ENCODE data around the gene ITGB3. TPM values are rescaled to one million over a fixed set of nuclear protein-coding genes. Genes with fewer than 3 reads are reported as not detected.

Gene ITGB3
- total RNA-seq, 4 donors from 2014 or later, result 102 to 260 (median 149) TPM

DNA sequence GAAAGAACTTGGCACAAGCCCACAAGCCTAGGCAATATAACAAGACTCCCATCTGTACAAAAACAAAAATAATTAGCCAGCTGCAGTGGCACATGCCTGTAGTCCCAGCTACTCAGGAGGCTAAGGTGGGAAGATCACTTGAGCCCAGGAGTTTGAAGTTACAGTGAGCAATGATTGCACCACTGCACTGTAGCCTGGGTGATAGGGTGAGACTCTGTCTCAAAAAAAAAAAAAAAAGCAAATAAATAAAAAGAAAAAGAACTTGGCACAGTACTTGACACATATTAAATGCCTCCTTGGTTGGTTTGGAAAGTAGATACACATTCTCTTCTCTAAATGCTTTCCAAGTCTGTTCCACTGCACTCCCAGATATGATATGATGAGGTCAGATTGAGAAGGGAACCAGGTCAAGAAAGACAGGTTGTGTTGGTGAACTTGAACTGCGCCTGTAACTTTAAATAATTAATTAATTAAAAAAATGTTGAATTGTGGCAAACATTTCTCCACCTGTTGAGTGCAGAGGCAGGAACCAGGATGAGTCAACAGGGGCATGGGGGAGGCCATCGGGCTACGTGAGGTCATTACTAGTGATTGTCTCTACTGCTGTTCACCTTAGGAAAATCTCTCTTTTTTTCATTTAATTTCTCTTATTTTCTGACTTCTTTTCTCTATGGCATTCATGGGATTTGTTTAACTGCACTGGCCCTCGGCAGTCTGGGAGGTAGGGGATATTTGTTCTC lies 44.2 kb downstream of the ITGB3 start:
- Histone ChIP-seq H3K4me3 (replicated peaks in 1 of 3) (no peak overlapping the region), H3K9me3 (no peaks in the 10 kb centered on the region), H3K27me3 (no peaks in the 10 kb centered on the region), H3K36me3 (peaks cover 30 to 32% of the 10 kb centered on the region in 2 donors), H3K4me1 (peaks cover 17 to 36% of the 10 kb centered on the region in 2 donors), H3K27ac (peak overlapping the region; percentile 25 to 83 (median 60))
- WGBS, 2 donors, result 95 to 96% methylated on average over 4 of the region's 4 CpGs
- DNase-seq, result no peak
- intact Hi-C loops (cut with DNase I), result no loop called here
- TF ChIP-seq POLR2A (IDR thresholded peaks at IDR 0.05) (no peak), CTCF (IDR thresholded peaks at IDR 0.05) (no peak)

DNA sequence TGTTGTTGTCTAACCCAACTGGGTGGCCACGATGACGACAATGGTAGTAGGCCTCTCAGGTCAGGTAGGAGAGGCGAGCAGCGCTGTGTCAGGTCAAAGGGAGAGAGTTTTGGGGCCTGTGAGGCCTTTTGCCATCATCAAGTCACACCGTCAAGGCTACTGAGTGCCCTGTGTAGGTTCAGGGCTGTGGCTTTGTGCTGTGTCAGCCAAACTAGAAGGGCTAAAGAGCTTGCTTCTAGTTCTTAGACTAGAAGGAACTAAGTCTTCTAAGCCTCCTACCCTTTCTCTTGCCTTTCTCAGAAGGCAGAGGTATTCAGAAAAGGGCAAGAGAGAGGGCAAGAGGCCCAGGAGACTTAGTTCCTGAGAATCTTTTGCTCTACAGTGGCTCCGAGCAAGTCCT lies 45.1 kb downstream of the ITGB3 start:
- no peak for DNase-seq
- no peak for TF ChIP-seq POLR2A (IDR thresholded peaks at IDR 0.05)
- no peak for TF ChIP-seq CTCF (IDR thresholded peaks at IDR 0.05)
- H3K27ac ChIP-seq, result peak overlapping the region; percentile 27 to 83 (median 60)
- peaks cover 31 to 39% of the 10 kb centered on the region in 2 donors for H3K36me3 ChIP-seq
- peaks cover 17 to 35% of the 10 kb centered on the region in 2 donors for H3K4me1 ChIP-seq
- intact Hi-C loops (cut with DNase I), result no loop called here
- H3K9me3 ChIP-seq, result no peaks in the 10 kb centered on the region
- H3K4me3 ChIP-seq (replicated peaks in 1 of 3), result no peak overlapping the region
- no peaks in the 10 kb centered on the region for H3K27me3 ChIP-seq
- WGBS, 2 donors, result 97 to 99% methylated on average over 6 of the region's 6 CpGs

- H3K4me1 ChIP-seq, result peaks cover 13 to 34% of the 10 kb centered on the region in 2 donors
- no peaks in the 10 kb centered on the region for H3K9me3 ChIP-seq
- intact Hi-C loops (cut with DNase I), result no loop called here
- DNase-seq, result no peak
- no peak overlapping the region for H3K4me3 ChIP-seq (replicated peaks in 1 of 3)
- H3K27ac ChIP-seq, result peak overlapping the region; percentile 20 to 83 (median 60)
- H3K27me3 ChIP-seq, result no peaks in the 10 kb centered on the region
- TF ChIP-seq CTCF (IDR thresholded peaks at IDR 0.05) (no peak), POLR2A (IDR thresholded peaks at IDR 0.05) (no peak)
- H3K36me3 ChIP-seq, result peaks cover 34 to 44% of the 10 kb centered on the region in 2 donors
- 71 to 85% methylated on average over 7 to 13 of the region's 13 CpGs for WGBS, 2 donors
These were observed 45.7 kb downstream of the ITGB3 start for GRCh38 chr17:47299239-47299910.

GRCh38 chr17:47300718-47301117 lies 47.1 kb downstream of the ITGB3 start:
- no peaks in the 10 kb centered on the region for H3K9me3 ChIP-seq
- no peaks in the 10 kb centered on the region for H3K27me3 ChIP-seq
- no peak for TF ChIP-seq POLR2A (IDR thresholded peaks at IDR 0.05)
- no peak for TF ChIP-seq CTCF (IDR thresholded peaks at IDR 0.05)
- peak overlapping the region in 1 of 3 donors; percentile 15 for H3K27ac ChIP-seq
- intact Hi-C loops (cut with DNase I), result no loop called here
- peaks cover 34 to 44% of the 10 kb centered on the region in 2 donors for H3K36me3 ChIP-seq
- no peak overlapping the region for H3K4me3 ChIP-seq (replicated peaks in 1 of 3)
- WGBS, 2 donors, result 88 to 92% methylated on average over 1 of the region's 1 CpG
- H3K4me1 ChIP-seq, result peaks cover 15 to 32% of the 10 kb centered on the region in 2 donors
- no peak for DNase-seq

GRCh38 chr17:47301161-47301560 lies 47.5 kb downstream of the ITGB3 start:
- Histone ChIP-seq H3K27me3 (no peaks in the 10 kb centered on the region), H3K27ac (peak overlapping the region in 1 of 3 donors; percentile 15), H3K4me1 (peaks cover 19 to 32% of the 10 kb centered on the region in 2 donors), H3K36me3 (peaks cover 34 to 44% of the 10 kb centered on the region in 2 donors), H3K9me3 (no peaks in the 10 kb centered on the region), H3K4me3 (replicated peaks in 1 of 3) (no peak overlapping the region)
- WGBS, 2 donors, result 91% methylated on average over 3 of the region's 3 CpGs
- DNase-seq, result no peak
- TF ChIP-seq POLR2A (IDR thresholded peaks at IDR 0.05) (no peak), CTCF (IDR thresholded peaks at IDR 0.05) (no peak)
- intact Hi-C loops (cut with DNase I), result no loop called here

Data from thyroid gland (tissue), 4 donors.